GM12878 (cell line): Measurements from ENCODE around the gene C5orf52. TPM values are rescaled to one million over a fixed set of nuclear protein-coding genes. Genes with fewer than 3 reads are reported as not detected.

Source experiments
- ATAC-seq: fragments of 200-7000 bp; cut with Tn5 transposase; 3 replicates; pipeline ENCODE4 v1.9.1; 2020; ENCODE audit warnings: mild to moderate bottlenecking, moderate library complexity
- BruUV-seq: library from RNA; stranded (reverse); fragments of 400-500 nt; replicated peaks from 2 replicates; lab custom pipeline; 2021; lab: Mats Ljungman, UMichigan
- CTCF ChIA-PET: fragments of 300-600 bp; sonication (Branson Sonifier 250); formaldehyde crosslinking; extraction: SDS; loops from one replicate; lab custom pipeline; 2021; ENCODE audit warnings: inconsistent platforms; lab: Yijun Ruan, JAX
- POLR2A ChIA-PET: fragments of 350-600 bp; formaldehyde crosslinking; extraction: SDS; loops from one replicate; lab custom pipeline; 2021; ENCODE audit warnings: inconsistent platforms; lab: Charles Lee
- RAD21 ChIA-PET: fragments of 300-600 bp; sonication (Branson Sonifier 250); formaldehyde crosslinking; loops from one replicate; lab custom pipeline; 2023; ENCODE audit warnings: antibody characterized with exemption; ENCODE audit not compliant: unreplicated experiment; lab: Charles Lee
- SMC1A ChIA-PET: fragments of 300-600 bp; sonication (Branson Sonifier 250); formaldehyde crosslinking; loops from one replicate; lab custom pipeline; 2023; ENCODE audit not compliant: unreplicated experiment, uncharacterized antibody; lab: Charles Lee
- DNase-seq: peaks from one replicate; pipeline ENCODE4 v3.0.0-alpha.2; 2011; ENCODE audit warnings: low read depth, low spot score
- FAIRE-seq: peaks from 3 replicates; lab custom pipeline; 2011; peaks lifted over from hg19 to GRCh38; lab: Jason Lieb, UNC
- H2AFZ ChIP-seq: 2 replicates; pipeline ENCODE4 v1.6.0; 2011; ENCODE audit warnings: low read depth, low read length, control low read depth; ENCODE audit not compliant: control insufficient read depth
- H3K27ac ChIP-seq: 2 replicates; pipeline ENCODE4 v1.5.1; 2011; ENCODE audit warnings: control low read depth; ENCODE audit not compliant: control insufficient read depth, insufficient read depth
- H3K27me3 ChIP-seq, 2 experiments: replicated peaks in 1 of 2; 2 replicates each; pipeline versions ENCODE4 v1.6.0 to v1.6.1; 2011; ENCODE audit warnings: low read length in 1 of 2; ENCODE audit not compliant: control insufficient read depth in 2 of 2, insufficient read depth in 2 of 2
- H3K36me3 ChIP-seq, 2 experiments: 2 replicates each; pipeline ENCODE4 v1.5.1; 2011; ENCODE audit warnings: low read length in 1 of 2; ENCODE audit not compliant: control insufficient read depth in 2 of 2, insufficient read depth in 2 of 2
- H3K4me1 ChIP-seq: 2 replicates; pipeline ENCODE4 v1.6.1; 2011; ENCODE audit warnings: mild to moderate bottlenecking, low read length, moderate library complexity, mixed read lengths; ENCODE audit not compliant: control insufficient read depth, insufficient read depth
- H3K4me2 ChIP-seq: 2 replicates; pipeline ENCODE4 v1.6.0; 2011; ENCODE audit warnings: control low read depth; ENCODE audit not compliant: control insufficient read depth, insufficient read depth
- H3K4me3 ChIP-seq: fragments of 200-600 bp; sonication (generic); 2 replicates; pipeline ENCODE4 v1.5.1; 2016
- H3K79me2 ChIP-seq: 2 replicates; pipeline ENCODE4 v1.6.0; 2011; ENCODE audit warnings: low read length; ENCODE audit not compliant: control insufficient read depth, insufficient read depth
- H3K9ac ChIP-seq: 2 replicates; pipeline ENCODE4 v1.8.0; 2011; ENCODE audit warnings: low read length, control low read depth, mixed read lengths; ENCODE audit not compliant: control insufficient read depth, insufficient read depth
- H3K9me3 ChIP-seq: replicated peaks from 3 replicates; pipeline ENCODE4 v1.5.1; 2011; ENCODE audit warnings: mild to moderate bottlenecking, low read length; ENCODE audit not compliant: control insufficient read depth, insufficient read depth
- H4K20me1 ChIP-seq: 2 replicates; pipeline ENCODE4 v1.6.0; 2011; ENCODE audit not compliant: control insufficient read depth, insufficient read depth
- ETV6 ChIP-seq, 2 experiments: fragments of 450-650 bp in 1 of 2; IDR thresholded peaks in 1 of 2; conservative IDR thresholded peaks in 1 of 2; 2 replicates each; pipeline ENCODE4 v1.6.1; 2014; ENCODE audit warnings: antibody characterized with exemption in 1 of 2, borderline replicate concordance in 1 of 2, low read depth in 1 of 2, mild to moderate bottlenecking in 1 of 2, moderate library complexity in 1 of 2
- EZH2 ChIP-seq: IDR thresholded peaks from 2 replicates; pipeline ENCODE4 v1.6.1; 2012; ENCODE audit warnings: low read depth, mild to moderate bottlenecking, control low read depth, inconsistent platforms, low read length, borderline replicate concordance; ENCODE audit not compliant: control insufficient read depth
- KDM1A ChIP-seq: fragments of 200-600 bp; sonication (generic); IDR thresholded peaks from 2 replicates; pipeline ENCODE4 v1.6.1; 2016; ENCODE audit warnings: borderline replicate concordance
- KLF5 ChIP-seq: fragments of 450-650 bp; IDR thresholded peaks from 2 replicates; pipeline ENCODE4 v1.6.1; 2014; ENCODE audit warnings: mild to moderate bottlenecking; ENCODE audit not compliant: partially characterized antibody
- MEF2A ChIP-seq: IDR thresholded peaks from 2 replicates; pipeline ENCODE4 v1.6.1; 2011; ENCODE audit warnings: low read depth, mild to moderate bottlenecking, low read length, moderate library complexity; ENCODE audit not compliant: insufficient read depth
- MTA2 ChIP-seq: fragments of 450-650 bp; IDR thresholded peaks from 2 replicates; pipeline ENCODE4 v1.6.1; 2016; ENCODE audit warnings: low read depth, mild to moderate bottlenecking, moderate library complexity
- MYC ChIP-seq: IDR thresholded peaks from 2 replicates; pipeline ENCODE4 v1.6.1; 2011; ENCODE audit warnings: mild to moderate bottlenecking, low read length, moderate library complexity, inconsistent platforms; ENCODE audit not compliant: insufficient read depth, insufficient replicate concordance, insufficient read length, severe bottlenecking
- NR2F1 ChIP-seq: fragments of 450-650 bp; conservative IDR thresholded peaks from 2 replicates; pipeline ENCODE4 v1.6.1; 2017; ENCODE audit warnings: mild to moderate bottlenecking
- PAX5 ChIP-seq: IDR thresholded peaks from 2 replicates; pipeline ENCODE4 v1.6.1; 2011; ENCODE audit warnings: low read depth, low read length, borderline replicate concordance
- RB1 ChIP-seq: fragments of 450-650 bp; formaldehyde crosslinking; IDR thresholded peaks from 2 replicates; pipeline ENCODE4 v1.6.1; 2017; ENCODE audit warnings: mild to moderate bottlenecking, borderline replicate concordance
- SRF ChIP-seq, 2 experiments: IDR thresholded peaks; 2 replicates each; pipeline ENCODE4 v1.6.1; 2011; ENCODE audit warnings: low read depth in 2 of 2, low read length in 2 of 2, mild to moderate bottlenecking in 1 of 2, moderate library complexity in 1 of 2
- STAT3 ChIP-seq: IDR thresholded peaks from 2 replicates; pipeline ENCODE4 v1.6.1; 2011; ENCODE audit warnings: low read depth, low read length, improper control_type of control experiment
- TCF3 ChIP-seq: IDR thresholded peaks from 2 replicates; pipeline ENCODE4 v1.6.1; 2012; ENCODE audit warnings: low read depth, mild to moderate bottlenecking, low read length, borderline replicate concordance; ENCODE audit not compliant: insufficient read depth
- WGBS: methylation state at CpG from one replicate; pipeline ENCODE4 v1.1.6; 2016; ENCODE audit warnings: low lambda C conversion rate; ENCODE audit not compliant: insufficient replicate concordance, insufficient coverage; ENCODE audit errors: missing lambda C conversion rate; 5-methylcytosine and 5-hydroxymethylcytosine counted together
- in situ Hi-C: fragments of 300-500 bp; cut with MboI; formaldehyde crosslinking; loops from 9 replicates; pipeline ENCODE4 v1.14.3; 2018; ENCODE audit warnings: mixed read lengths
- intact Hi-C: fragments of 100-400 bp; cut with micrococcal nuclease; formaldehyde crosslinking; loops from one replicate; pipeline ENCODE4 v1.14.2; 2022; ENCODE audit not compliant: unreplicated experiment
- polyA plus RNA-seq, 11 experiments: library from polyadenylated mRNA; depleted of rRNA in 4 of 11; unstranded in 6 of 11; stranded (reverse) in 5 of 11; fragments of >200 nt; fragmentation: Nextera tagmentation in 4 of 11; fragmentation: Illumina TruSeq in 1 of 11; extraction: Ambion mirVana in 4 of 11; extraction: Trizol in 1 of 11; gene quantifications; 1 replicate in 1 of 11; 2 replicates in 10 of 11; pipeline versions ENCODE4 v1.2.1 to v1.2.3, GENCODE V29; 2011 to 2016; ENCODE audit warnings: inconsistent platforms in 2 of 11, missing spikeins in 2 of 11, low read depth in 1 of 11
- total RNA-seq, 4 experiments: library from RNA; depleted of rRNA in 3 of 4; stranded (reverse); fragments of >200 nt in 3 of 4; fragmentation: Illumina TruSeq in 1 of 4; extraction: Trizol in 1 of 4; gene quantifications; 2 replicates each; pipeline versions ENCODE4 v1.2.1 to v1.2.3, GENCODE V29; 2013 to 2021
- TF ChIP-seq, protein P1 (sequence below): fragments of 450-650 bp; IDR thresholded peaks from 2 replicates; pipeline ENCODE4 v1.6.1; 2016; ENCODE audit warnings: mild to moderate bottlenecking, moderate library complexity, borderline replicate concordance
- TF ChIP-seq, protein P2 (sequence below): fragments of 450-650 bp; IDR thresholded peaks from 2 replicates; pipeline ENCODE4 v1.6.1; 2018; ENCODE audit warnings: mild to moderate bottlenecking, low read depth, moderate library complexity; ENCODE audit not compliant: partially characterized antibody
- TF ChIP-seq, protein P3 (sequence below): fragments of 450-650 bp; IDR thresholded peaks from 2 replicates; pipeline ENCODE4 v1.6.1; 2014; ENCODE audit warnings: mild to moderate bottlenecking

C5orf52 gene
- total and polyA plus RNA-seq, 10 of the 15 experiments (the other 5 are each of a cell fraction or from before 2014, with no cell fraction given), result not detected

- no TSS peak for BruUV-seq
- WGBS, result 74% methylated on average over 9 of the region's 9 CpGs
- no peaks in the 10 kb centered on the region for H4K20me1 ChIP-seq
- in situ Hi-C loops, result no loop called here
- ChIA-PET POLR2A (no interaction called here), SMC1A (no interaction called here), CTCF (no interaction called here), RAD21 (no interaction called here)
- H3K4me2 ChIP-seq, result no peak overlapping the region
- H3K4me1 ChIP-seq, result no peaks in the 10 kb centered on the region
- no peaks in the 10 kb centered on the region for H3K27me3 ChIP-seq
- DNase-seq, result no peak
- no peak overlapping the region for H3K9ac ChIP-seq
- intact Hi-C loops, result no loop called here
- no peaks in the 10 kb centered on the region for H3K36me3 ChIP-seq
- no peak overlapping the region for H3K4me3 ChIP-seq
- H2AFZ ChIP-seq, result no peak overlapping the region
- no peaks in the 10 kb centered on the region for H3K9me3 ChIP-seq
- no peak for ATAC-seq
- FAIRE-seq, result no peak
- no peak overlapping the region for H3K27ac ChIP-seq
- no peaks in the 10 kb centered on the region for H3K79me2 ChIP-seq
- TF ChIP-seq RB1, result no peak
- no peak for TF ChIP-seq EZH2
- no peak for TF ChIP-seq STAT3
- TF ChIP-seq ETV6 (conservative IDR thresholded peaks at IDR 0.05 in 1 of 2, IDR thresholded peaks at IDR 0.05 in 1 of 2; ENCODE audit: borderline replicate concordance in 1 of 2, low read depth in 1 of 2), result no peak
- TF ChIP-seq KLF5, result no peak
- no peak for TF ChIP-seq MYC
- TF ChIP-seq MTA2, result no peak
- TF ChIP-seq, protein P1, sequence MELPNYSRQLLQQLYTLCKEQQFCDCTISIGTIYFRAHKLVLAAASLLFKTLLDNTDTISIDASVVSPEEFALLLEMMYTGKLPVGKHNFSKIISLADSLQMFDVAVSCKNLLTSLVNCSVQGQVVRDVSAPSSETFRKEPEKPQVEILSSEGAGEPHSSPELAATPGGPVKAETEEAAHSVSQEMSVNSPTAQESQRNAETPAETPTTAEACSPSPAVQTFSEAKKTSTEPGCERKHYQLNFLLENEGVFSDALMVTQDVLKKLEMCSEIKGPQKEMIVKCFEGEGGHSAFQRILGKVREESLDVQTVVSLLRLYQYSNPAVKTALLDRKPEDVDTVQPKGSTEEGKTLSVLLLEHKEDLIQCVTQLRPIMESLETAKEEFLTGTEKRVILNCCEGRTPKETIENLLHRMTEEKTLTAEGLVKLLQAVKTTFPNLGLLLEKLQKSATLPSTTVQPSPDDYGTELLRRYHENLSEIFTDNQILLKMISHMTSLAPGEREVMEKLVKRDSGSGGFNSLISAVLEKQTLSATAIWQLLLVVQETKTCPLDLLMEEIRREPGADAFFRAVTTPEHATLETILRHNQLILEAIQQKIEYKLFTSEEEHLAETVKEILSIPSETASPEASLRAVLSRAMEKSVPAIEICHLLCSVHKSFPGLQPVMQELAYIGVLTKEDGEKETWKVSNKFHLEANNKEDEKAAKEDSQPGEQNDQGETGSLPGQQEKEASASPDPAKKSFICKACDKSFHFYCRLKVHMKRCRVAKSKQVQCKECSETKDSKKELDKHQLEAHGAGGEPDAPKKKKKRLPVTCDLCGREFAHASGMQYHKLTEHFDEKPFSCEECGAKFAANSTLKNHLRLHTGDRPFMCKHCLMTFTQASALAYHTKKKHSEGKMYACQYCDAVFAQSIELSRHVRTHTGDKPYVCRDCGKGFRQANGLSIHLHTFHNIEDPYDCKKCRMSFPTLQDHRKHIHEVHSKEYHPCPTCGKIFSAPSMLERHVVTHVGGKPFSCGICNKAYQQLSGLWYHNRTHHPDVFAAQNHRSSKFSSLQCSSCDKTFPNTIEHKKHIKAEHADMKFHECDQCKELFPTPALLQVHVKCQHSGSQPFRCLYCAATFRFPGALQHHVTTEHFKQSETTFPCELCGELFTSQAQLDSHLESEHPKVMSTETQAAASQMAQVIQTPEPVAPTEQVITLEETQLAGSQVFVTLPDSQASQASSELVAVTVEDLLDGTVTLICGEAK, result no peak
- no peak for TF ChIP-seq MEF2A
- no peak for TF ChIP-seq NR2F1
- TF ChIP-seq SRF (IDR thresholded peaks at IDR 0.05; ENCODE audit: low read depth in 2 of 2, low read length in 2 of 2), result no peak
- TF ChIP-seq, protein P2, sequence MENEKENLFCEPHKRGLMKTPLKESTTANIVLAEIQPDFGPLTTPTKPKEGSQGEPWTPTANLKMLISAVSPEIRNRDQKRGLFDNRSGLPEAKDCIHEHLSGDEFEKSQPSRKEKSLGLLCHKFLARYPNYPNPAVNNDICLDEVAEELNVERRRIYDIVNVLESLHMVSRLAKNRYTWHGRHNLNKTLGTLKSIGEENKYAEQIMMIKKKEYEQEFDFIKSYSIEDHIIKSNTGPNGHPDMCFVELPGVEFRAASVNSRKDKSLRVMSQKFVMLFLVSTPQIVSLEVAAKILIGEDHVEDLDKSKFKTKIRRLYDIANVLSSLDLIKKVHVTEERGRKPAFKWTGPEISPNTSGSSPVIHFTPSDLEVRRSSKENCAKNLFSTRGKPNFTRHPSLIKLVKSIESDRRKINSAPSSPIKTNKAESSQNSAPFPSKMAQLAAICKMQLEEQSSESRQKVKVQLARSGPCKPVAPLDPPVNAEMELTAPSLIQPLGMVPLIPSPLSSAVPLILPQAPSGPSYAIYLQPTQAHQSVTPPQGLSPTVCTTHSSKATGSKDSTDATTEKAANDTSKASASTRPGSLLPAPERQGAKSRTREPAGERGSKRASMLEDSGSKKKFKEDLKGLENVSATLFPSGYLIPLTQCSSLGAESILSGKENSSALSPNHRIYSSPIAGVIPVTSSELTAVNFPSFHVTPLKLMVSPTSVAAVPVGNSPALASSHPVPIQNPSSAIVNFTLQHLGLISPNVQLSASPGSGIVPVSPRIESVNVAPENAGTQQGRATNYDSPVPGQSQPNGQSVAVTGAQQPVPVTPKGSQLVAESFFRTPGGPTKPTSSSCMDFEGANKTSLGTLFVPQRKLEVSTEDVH, result no peak
- no peak for TF ChIP-seq PAX5
- no peak for TF ChIP-seq KDM1A
- no peak for TF ChIP-seq TCF3
- TF ChIP-seq, protein P3, sequence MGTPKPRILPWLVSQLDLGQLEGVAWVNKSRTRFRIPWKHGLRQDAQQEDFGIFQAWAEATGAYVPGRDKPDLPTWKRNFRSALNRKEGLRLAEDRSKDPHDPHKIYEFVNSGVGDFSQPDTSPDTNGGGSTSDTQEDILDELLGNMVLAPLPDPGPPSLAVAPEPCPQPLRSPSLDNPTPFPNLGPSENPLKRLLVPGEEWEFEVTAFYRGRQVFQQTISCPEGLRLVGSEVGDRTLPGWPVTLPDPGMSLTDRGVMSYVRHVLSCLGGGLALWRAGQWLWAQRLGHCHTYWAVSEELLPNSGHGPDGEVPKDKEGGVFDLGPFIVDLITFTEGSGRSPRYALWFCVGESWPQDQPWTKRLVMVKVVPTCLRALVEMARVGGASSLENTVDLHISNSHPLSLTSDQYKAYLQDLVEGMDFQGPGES, result no peak
Measured at GRCh38 chr5:157640406-157641066, 30.8 kb upstream of the C5orf52 start.
